ENCODE data around the gene UBE2D1. TPM values are rescaled to one million over a fixed set of nuclear protein-coding genes. Genes with fewer than 3 reads are reported as not detected.

Gene UBE2D1
- total RNA-seq, 3 donors from 2014 or later, result 17.2 to 18.4 (median 18.4) TPM

GRCh38 chr10:58385784-58386112 lies 50.9 kb downstream of the UBE2D1 start:
- Histone ChIP-seq H3K9me3 (no peaks in the 10 kb centered on the region), H3K36me3 (ENCODE audit: low read depth) (no peaks in the 10 kb centered on the region), H3K4me3 (peak overlapping the region; percentile 69), H3K4me1 (ENCODE audit: low read depth) (peaks cover 22% of the 10 kb centered on the region)
- peak; percentile 61 to 63 (median 62) for DNase-seq
- peak; percentile 56 for ATAC-seq
- no peak for TF ChIP-seq CTCF (IDR thresholded peaks at IDR 0.05)
- intact Hi-C loops (cut with DNase I, micrococcal nuclease), result loop anchor here in 1 of 2 donors (10.0 kb wide), 2 partner anchors 51 to 81 kb away; partner anchors contain the start of gene UBE2D1

GRCh38 chr10:58389024-58389423 lies 54.2 kb downstream of the UBE2D1 start:
- DNase-seq (no peak), ATAC-seq (no peak)
- intact Hi-C loops (cut with DNase I, micrococcal nuclease), result loop anchor here in 1 of 2 donors (10.0 kb wide), 2 partner anchors 54 to 84 kb away; partner anchors contain the start of gene UBE2D1
- peaks cover 21% of the 10 kb centered on the region for H3K4me1 ChIP-seq (ENCODE audit: low read depth)
- no peaks in the 10 kb centered on the region for H3K36me3 ChIP-seq (ENCODE audit: low read depth)
- no peaks in the 10 kb centered on the region for H3K9me3 ChIP-seq
- no peak overlapping the region for H3K4me3 ChIP-seq
- TF ChIP-seq CTCF (IDR thresholded peaks at IDR 0.05), result no peak

- Histone ChIP-seq H3K4me1 (ENCODE audit: low read depth) (no peaks in the 10 kb centered on the region), H3K4me3 (no peak overlapping the region), H3K36me3 (ENCODE audit: low read depth) (no peaks in the 10 kb centered on the region), H3K9me3 (no peaks in the 10 kb centered on the region)
- TF ChIP-seq CTCF (IDR thresholded peaks at IDR 0.05), result no peak
- no peak for ATAC-seq
- DNase-seq, result no peak
- intact Hi-C loops (cut with DNase I, micrococcal nuclease), result no loop called here
Measured at GRCh38 chr10:58393317-58393716, 58.5 kb downstream of the UBE2D1 start.

GRCh38 chr10:58394471-58394870 lies 59.7 kb downstream of the UBE2D1 start:
- Histone ChIP-seq H3K36me3 (ENCODE audit: low read depth) (no peaks in the 10 kb centered on the region), H3K4me3 (no peak overlapping the region), H3K9me3 (no peaks in the 10 kb centered on the region), H3K4me1 (ENCODE audit: low read depth) (no peaks in the 10 kb centered on the region)
- intact Hi-C loops (cut with DNase I, micrococcal nuclease), result no loop called here
- no peak for TF ChIP-seq CTCF (IDR thresholded peaks at IDR 0.05)
- ATAC-seq, result no peak
- DNase-seq, result no peak

GRCh38 chr10:58396057-58396456 lies 61.3 kb downstream of the UBE2D1 start:
- no peak for ATAC-seq
- intact Hi-C loops (cut with DNase I, micrococcal nuclease), result no loop called here
- Histone ChIP-seq H3K4me3 (no peak overlapping the region), H3K9me3 (no peaks in the 10 kb centered on the region), H3K36me3 (ENCODE audit: low read depth) (no peaks in the 10 kb centered on the region), H3K4me1 (ENCODE audit: low read depth) (no peaks in the 10 kb centered on the region)
- DNase-seq, result no peak
- TF ChIP-seq CTCF (IDR thresholded peaks at IDR 0.05), result no peak

- H3K4me3 ChIP-seq, result no peak overlapping the region
- DNase-seq, result no peak
- ATAC-seq, result no peak
- no peaks in the 10 kb centered on the region for H3K9me3 ChIP-seq
- no peaks in the 10 kb centered on the region for H3K36me3 ChIP-seq (ENCODE audit: low read depth)
- intact Hi-C loops (cut with DNase I, micrococcal nuclease), result no loop called here
- no peak for TF ChIP-seq CTCF (IDR thresholded peaks at IDR 0.05)
- H3K4me1 ChIP-seq (ENCODE audit: low read depth), result no peaks in the 10 kb centered on the region
Measured at GRCh38 chr10:58397830-58398229, 63.0 kb downstream of the UBE2D1 start.
